DND-41 (cell line): ENCODE data around the gene PTMA.

Experiments used
- ATAC-seq: fragments of 200-7000 bp; cut with Tn5 transposase; 3 replicates; pipeline ENCODE4 v1.9.1; 2021; ENCODE audit warnings: low read depth; ENCODE audit not compliant: insufficient read depth
- DNase-seq: peaks from one replicate; pipeline ENCODE4 v3.0.0-alpha.2; 2020
- H2AFZ ChIP-seq: 2 replicates; pipeline ENCODE4 v1.6.0; 2012; ENCODE audit warnings: low read depth, low read length
- H3K27ac ChIP-seq: 2 replicates; pipeline ENCODE4 v1.5.1; 2012; ENCODE audit warnings: low read length, inconsistent platforms
- H3K27me3 ChIP-seq: fragments of 200-600 bp; sonication (generic); 2 replicates; pipeline ENCODE4 v1.6.0; 2012; ENCODE audit warnings: low read length, mild to moderate bottlenecking, inconsistent platforms; ENCODE audit not compliant: insufficient read depth, poor library complexity
- H3K36me3 ChIP-seq: 2 replicates; pipeline ENCODE4 v1.5.1; 2012; ENCODE audit warnings: low read length, inconsistent platforms; ENCODE audit not compliant: insufficient read depth
- H3K4me1 ChIP-seq: 2 replicates; pipeline ENCODE4 v1.5.1; 2012; ENCODE audit warnings: mild to moderate bottlenecking, low read length; ENCODE audit not compliant: insufficient read depth
- H3K4me2 ChIP-seq: 2 replicates; pipeline ENCODE4 v1.6.0; 2012; ENCODE audit warnings: mild to moderate bottlenecking, moderate library complexity, low read length, inconsistent platforms; ENCODE audit not compliant: insufficient read depth
- H3K4me3 ChIP-seq, 2 experiments: fragments of 200-600 bp in 1 of 2; shearing (Covaris generic) in 1 of 2; 2 replicates each; pipeline ENCODE4 v1.5.1; 2012 to 2016; ENCODE audit warnings: inconsistent platforms in 2 of 2, low read length in 2 of 2, mild to moderate bottlenecking in 2 of 2, low read depth in 1 of 2, moderate library complexity in 1 of 2
- H3K79me2 ChIP-seq: 2 replicates; pipeline ENCODE4 v1.6.0; 2012; ENCODE audit warnings: low read length, inconsistent platforms; ENCODE audit not compliant: insufficient read depth
- H3K9ac ChIP-seq: 2 replicates; pipeline ENCODE4 v1.6.0; 2012; ENCODE audit warnings: low read depth, mild to moderate bottlenecking, inconsistent platforms, low read length, moderate library complexity
- H3K9me3 ChIP-seq: 2 replicates; pipeline ENCODE4 v1.5.1; 2012; ENCODE audit warnings: low read length, moderate library complexity, mild to moderate bottlenecking, inconsistent platforms; ENCODE audit not compliant: insufficient read depth, severe bottlenecking
- H4K20me1 ChIP-seq: 2 replicates; pipeline ENCODE4 v1.6.0; 2012; ENCODE audit warnings: low read length; ENCODE audit not compliant: insufficient read depth
- EZH2 ChIP-seq: IDR thresholded peaks from 3 replicates; pipeline ENCODE4 v1.6.1; 2012; ENCODE audit warnings: borderline replicate concordance, low read depth, mild to moderate bottlenecking, moderate library complexity, low read length, inconsistent platforms; ENCODE audit not compliant: severe bottlenecking
- TF ChIP-seq, protein P1 (sequence below): IDR thresholded peaks from 2 replicates; pipeline ENCODE4 v1.5.1; 2012; ENCODE audit warnings: borderline replicate concordance, low read length, moderate library complexity, mild to moderate bottlenecking; ENCODE audit not compliant: poor library complexity, severe bottlenecking; ENCODE audit errors: extremely low read depth

PTMA gene

DNA sequence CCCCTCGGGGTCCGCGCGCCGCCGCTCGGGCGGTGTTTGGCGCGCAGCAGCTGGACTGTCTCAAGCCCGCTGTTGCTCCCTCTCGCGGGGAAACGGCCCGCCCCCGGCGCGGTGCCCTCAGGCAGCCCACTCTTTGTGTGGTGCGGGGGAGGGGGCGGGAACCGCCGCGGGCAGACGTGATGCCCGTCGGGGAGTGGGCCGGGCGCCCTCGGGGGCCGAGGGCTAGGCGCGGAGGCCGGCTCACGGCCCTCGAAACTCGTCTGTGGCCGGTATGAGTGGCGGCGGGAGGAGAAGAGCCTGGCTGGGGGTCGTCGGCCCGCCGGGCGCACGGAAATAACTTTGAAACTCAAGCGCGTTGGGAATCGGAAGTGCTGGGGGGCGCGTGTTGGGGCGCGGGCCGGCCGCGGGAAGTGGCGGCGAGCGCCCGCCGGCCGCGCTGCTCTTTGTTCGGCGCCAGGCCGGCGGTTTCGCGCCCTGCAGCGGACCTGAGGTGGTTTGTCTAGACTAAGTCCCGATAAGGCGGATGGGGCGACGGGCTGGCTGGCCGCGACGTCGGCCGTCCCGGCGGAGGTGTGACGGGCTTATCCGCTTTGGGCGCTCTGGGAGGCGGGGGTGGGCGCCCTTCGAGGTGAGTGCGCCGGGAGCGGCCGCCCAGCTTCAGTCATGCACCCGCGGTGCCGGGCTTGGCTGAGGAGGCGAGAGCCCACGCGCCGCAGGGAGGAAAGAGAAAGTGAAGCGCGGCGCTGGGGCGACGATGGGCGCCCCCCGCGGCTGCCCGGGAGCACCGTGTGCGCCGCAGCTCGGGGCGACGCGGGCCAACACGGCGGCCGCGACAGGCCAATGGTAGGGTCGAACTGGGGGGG, 679 bp downstream of the PTMA start:
- Histone ChIP-seq H3K9me3 (no peaks in the 10 kb centered on the region), H3K4me2 (peak overlapping the region; percentile 85), H3K27ac (peak overlapping the region; percentile 91), H3K4me1 (peaks cover 34% of the 10 kb centered on the region), H2AFZ (no peak overlapping the region), H3K79me2 (peaks cover 80% of the 10 kb centered on the region), H3K9ac (peak overlapping the region; percentile 100), H3K36me3 (peaks cover 53% of the 10 kb centered on the region), H3K27me3 (no peaks in the 10 kb centered on the region), H3K4me3 (peak overlapping the region; percentile 81 to 87), H4K20me1 (peaks cover 48% of the 10 kb centered on the region)
- peak; percentile 58 for DNase-seq
- no peak for ATAC-seq
- TF ChIP-seq EZH2 = no peak
- TF ChIP-seq, protein P1, sequence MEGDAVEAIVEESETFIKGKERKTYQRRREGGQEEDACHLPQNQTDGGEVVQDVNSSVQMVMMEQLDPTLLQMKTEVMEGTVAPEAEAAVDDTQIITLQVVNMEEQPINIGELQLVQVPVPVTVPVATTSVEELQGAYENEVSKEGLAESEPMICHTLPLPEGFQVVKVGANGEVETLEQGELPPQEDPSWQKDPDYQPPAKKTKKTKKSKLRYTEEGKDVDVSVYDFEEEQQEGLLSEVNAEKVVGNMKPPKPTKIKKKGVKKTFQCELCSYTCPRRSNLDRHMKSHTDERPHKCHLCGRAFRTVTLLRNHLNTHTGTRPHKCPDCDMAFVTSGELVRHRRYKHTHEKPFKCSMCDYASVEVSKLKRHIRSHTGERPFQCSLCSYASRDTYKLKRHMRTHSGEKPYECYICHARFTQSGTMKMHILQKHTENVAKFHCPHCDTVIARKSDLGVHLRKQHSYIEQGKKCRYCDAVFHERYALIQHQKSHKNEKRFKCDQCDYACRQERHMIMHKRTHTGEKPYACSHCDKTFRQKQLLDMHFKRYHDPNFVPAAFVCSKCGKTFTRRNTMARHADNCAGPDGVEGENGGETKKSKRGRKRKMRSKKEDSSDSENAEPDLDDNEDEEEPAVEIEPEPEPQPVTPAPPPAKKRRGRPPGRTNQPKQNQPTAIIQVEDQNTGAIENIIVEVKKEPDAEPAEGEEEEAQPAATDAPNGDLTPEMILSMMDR = no peak

DNA sequence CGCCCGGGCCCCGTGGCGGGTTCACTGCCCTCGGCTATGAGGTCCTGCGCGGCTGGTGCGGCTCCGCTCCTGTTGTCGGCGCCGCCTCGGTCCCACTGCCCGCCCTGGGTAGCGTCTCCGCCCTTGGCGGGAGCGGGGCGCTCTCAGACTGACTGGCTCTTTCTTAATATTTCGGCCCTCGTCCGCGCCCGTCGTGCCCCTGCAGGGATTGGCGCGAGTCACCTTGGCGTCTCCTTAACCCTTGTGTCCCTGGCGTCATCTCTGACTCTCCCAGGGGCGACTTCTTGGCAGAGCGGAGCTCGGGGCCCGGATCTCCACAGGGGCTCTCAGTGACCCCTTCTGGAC, 1.3 kb downstream of the PTMA start:
- DNase-seq (peak; percentile 46), ATAC-seq (no peak)
- Histone ChIP-seq H3K4me2 (peak overlapping the region; percentile 85), H3K27me3 (no peaks in the 10 kb centered on the region), H3K9me3 (no peaks in the 10 kb centered on the region), H3K9ac (peak overlapping the region; percentile 100), H4K20me1 (peaks cover 54% of the 10 kb centered on the region), H3K27ac (peak overlapping the region; percentile 91), H3K36me3 (peaks cover 59% of the 10 kb centered on the region), H2AFZ (no peak overlapping the region), H3K4me1 (peaks cover 34% of the 10 kb centered on the region), H3K4me3 (peak overlapping the region; percentile 81 to 87), H3K79me2 (peaks cover 81% of the 10 kb centered on the region)
- TF ChIP-seq, protein P1 = no peak
- no peak for TF ChIP-seq EZH2

- Histone ChIP-seq H4K20me1 (peaks cover 59% of the 10 kb centered on the region), H3K9me3 (no peaks in the 10 kb centered on the region), H3K4me1 (peaks cover 32% of the 10 kb centered on the region), H3K36me3 (peaks cover 65% of the 10 kb centered on the region), H3K27me3 (no peaks in the 10 kb centered on the region), H3K4me2 (peak overlapping the region; percentile 85), H3K79me2 (peaks cover 84% of the 10 kb centered on the region), H3K27ac (peak overlapping the region; percentile 91), H2AFZ (no peak overlapping the region), H3K9ac (peak overlapping the region; percentile 100), H3K4me3 (peak overlapping the region; percentile 81 to 87)
- ATAC-seq (peak; percentile 19), DNase-seq (peak; percentile 81)
- TF ChIP-seq, protein P1 = peak; percentile 83
- TF ChIP-seq EZH2 = no peak
Measured at GRCh38 chr2:231709981-231710798, 1.9 kb downstream of the PTMA start.
